Body of pancreas (tissue), 4 donors: ENCODE results near the gene AADACL4.

Experiments
- CTCF ChIP-seq, 7 experiments: fragments of 450-650 bp in 4 of 7; fragments of 200-600 bp in 3 of 7; sonication (generic) in 3 of 7; IDR thresholded peaks; one replicate each; pipeline ENCODE4 v1.5.1; 2016 to 2019; ENCODE audit warnings: antibody characterized with exemption in 7 of 7
- POLR2A ChIP-seq, 3 donors: fragments of 450-650 bp; IDR thresholded peaks; one replicate each; pipeline ENCODE4 v1.6.1; 2016; ENCODE audit warnings: antibody characterized with exemption in 3 of 3, mild to moderate bottlenecking in 2 of 3

GRCh38 chr1:12594966-12595756 is 48.7 kb upstream of the AADACL4 start:
- TF ChIP-seq CTCF (IDR thresholded peaks at IDR 0.05) (no peak), POLR2A (IDR thresholded peaks at IDR 0.05) (peak in 1 of 3 donors; percentile 9)
